Urinary bladder (tissue), 4 donors: ENCODE measurements around the gene SLC4A1. TPM values are rescaled to one million over a fixed set of nuclear protein-coding genes. Genes with fewer than 3 reads are reported as not detected.

ENCODE experiments used
- DNase-seq: peaks from one replicate; pipeline ENCODE4 v3.0.0-alpha.2; 2015; ENCODE audit errors: extremely low spot score
- H3K27ac ChIP-seq: one replicate; pipeline ENCODE4 v1.5.1; 2013; ENCODE audit warnings: low read depth, mild to moderate bottlenecking, moderate library complexity
- H3K36me3 ChIP-seq: one replicate; pipeline ENCODE4 v1.6.1; 2013; ENCODE audit warnings: mild to moderate bottlenecking, moderate library complexity; ENCODE audit not compliant: insufficient read depth
- H3K4me1 ChIP-seq: one replicate; pipeline ENCODE4 v1.6.1; 2013; ENCODE audit warnings: mild to moderate bottlenecking, moderate library complexity; ENCODE audit not compliant: insufficient read depth
- H3K4me3 ChIP-seq: one replicate; pipeline ENCODE4 v1.5.1; 2013; ENCODE audit warnings: low read depth, low read length
- WGBS: extraction: QIAGEN DNeasy Blood & Tissue Kit; methylation state at CpG from one replicate; pipeline ENCODE4 v1.1.7; 2013; 5-methylcytosine and 5-hydroxymethylcytosine counted together
- polyA plus RNA-seq: library from polyadenylated mRNA; stranded (reverse); fragments of 200-250 nt; gene quantifications from one replicate; pipeline ENCODE4 v1.2.3, GENCODE V29; 2013
- total RNA-seq: library from RNA; depleted of rRNA; stranded (reverse); fragments of >200 nt; gene quantifications from one replicate; pipeline ENCODE4 v1.2.3, GENCODE V29; 2014
- donor health status: healthy with polysubstance abuse.
- donor health status: healthy.

Gene SLC4A1
- total and polyA plus RNA-seq, 2 donors, result 6.7 TPM; not detected in 1

DNA sequence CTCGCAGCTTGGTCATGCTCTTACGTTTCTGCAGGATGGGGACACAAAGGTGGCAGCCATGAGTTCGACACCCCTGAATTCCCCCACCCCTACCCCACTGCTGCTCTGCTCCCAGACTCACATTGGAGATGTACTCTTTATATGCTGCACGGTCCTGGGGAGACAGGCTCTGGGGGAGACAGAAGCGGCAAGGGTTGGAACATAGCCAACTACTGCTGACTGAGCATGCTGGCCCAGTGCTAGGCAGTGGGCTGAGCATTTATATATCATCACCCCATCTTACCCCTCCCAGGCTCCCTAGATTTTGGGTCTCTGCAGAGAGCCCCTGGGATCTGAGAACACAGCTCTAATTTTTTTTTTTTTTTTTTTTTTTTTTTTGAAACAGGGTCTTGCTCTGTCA, 60.2 kb downstream of the SLC4A1 start:
- no peak for DNase-seq
- Histone ChIP-seq H3K4me1 (no peaks in the 10 kb centered on the region), H3K36me3 (no peaks in the 10 kb centered on the region), H3K4me3 (no peak overlapping the region), H3K27ac (no peak overlapping the region)
- WGBS, result 83% methylated on average over 5 of the region's 5 CpGs

DNA sequence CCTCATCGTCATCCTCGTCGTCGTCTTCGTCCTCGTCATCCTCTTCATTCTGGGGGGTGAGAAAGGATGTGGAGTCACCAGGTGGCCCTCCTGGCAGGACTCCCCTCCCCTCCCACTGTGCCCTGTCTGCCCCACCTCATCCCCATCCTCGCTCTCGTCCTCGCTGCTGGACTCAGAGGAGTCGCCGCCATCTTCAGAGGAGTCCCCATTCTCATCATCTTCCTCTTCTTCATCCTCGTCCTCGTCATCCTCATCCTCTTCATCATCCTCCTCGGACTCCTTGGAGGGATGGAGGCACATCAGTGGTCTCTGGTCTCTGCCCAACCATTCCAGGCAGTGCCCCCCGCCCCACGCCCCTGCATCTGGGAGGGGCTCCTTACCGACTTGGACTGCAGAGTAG, 60.6 kb downstream of the SLC4A1 start:
- Histone ChIP-seq H3K4me3 (no peak overlapping the region), H3K27ac (no peak overlapping the region), H3K36me3 (no peaks in the 10 kb centered on the region), H3K4me1 (no peaks in the 10 kb centered on the region)
- no peak for DNase-seq
- WGBS, result 85% methylated on average over 17 of the region's 17 CpGs

DNA sequence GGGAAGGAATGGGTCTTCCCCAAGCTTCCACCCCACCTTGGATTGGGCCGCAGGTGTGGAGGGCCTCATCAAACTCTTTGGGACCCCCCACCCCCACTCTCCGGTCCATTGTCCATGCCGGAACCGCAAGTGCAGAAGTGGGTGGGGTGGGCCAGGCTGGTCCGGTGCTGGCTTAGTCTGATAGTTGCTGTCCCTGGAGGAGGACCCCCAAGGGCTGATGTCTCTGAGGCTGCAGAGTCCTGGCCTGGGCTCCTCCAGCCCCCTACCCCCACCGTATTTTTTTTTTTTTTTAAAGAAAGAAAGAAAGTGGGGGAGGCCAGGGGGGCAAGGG, 61.1 kb downstream of the SLC4A1 start:
- no peak for DNase-seq
- no peak overlapping the region for H3K27ac ChIP-seq
- 78% methylated on average over 6 of the region's 6 CpGs for WGBS
- H3K36me3 ChIP-seq, result no peaks in the 10 kb centered on the region
- no peak overlapping the region for H3K4me3 ChIP-seq
- no peaks in the 10 kb centered on the region for H3K4me1 ChIP-seq

DNA sequence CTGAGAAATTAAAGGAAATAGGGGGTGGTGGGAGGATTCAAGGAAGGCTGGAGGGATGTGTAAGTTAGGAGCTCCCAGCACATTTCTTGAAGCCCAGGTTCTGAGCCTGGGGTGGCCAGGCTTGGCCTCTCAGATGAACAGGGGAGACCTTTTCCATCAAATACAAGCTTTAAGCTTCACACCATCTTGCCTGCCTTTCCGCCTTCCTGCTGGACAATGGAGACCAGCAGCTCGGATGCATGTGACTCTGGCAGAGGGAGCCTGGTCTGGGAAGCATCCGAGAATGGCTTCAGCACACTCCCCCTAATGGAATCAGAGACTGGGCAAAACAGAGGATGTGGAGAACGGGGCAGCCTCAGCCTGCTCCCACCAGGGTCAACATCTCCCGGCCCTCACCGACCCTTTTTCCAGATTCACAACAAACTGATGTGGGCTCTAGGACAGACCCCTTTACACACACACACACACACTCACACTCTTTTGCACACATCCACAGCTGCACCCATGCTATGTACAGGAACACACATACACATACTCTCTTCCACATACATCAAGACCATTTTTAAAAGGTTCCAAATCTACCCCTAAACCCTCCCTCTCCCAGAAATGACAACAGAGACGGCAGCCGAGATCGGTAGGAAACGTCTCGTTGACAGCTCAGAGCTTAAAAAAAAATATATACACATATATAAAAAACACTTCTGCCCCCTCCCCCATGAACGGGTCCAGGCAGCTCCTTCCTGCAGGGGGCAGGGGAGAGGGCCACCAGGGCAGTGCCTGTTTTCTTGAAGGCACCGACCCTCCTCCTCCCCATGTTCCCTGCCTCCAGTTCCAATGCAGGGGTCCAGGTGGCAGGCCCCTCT, 61.7 kb downstream of the SLC4A1 start:
- Histone ChIP-seq H3K27ac (no peak overlapping the region), H3K36me3 (no peaks in the 10 kb centered on the region), H3K4me1 (no peaks in the 10 kb centered on the region), H3K4me3 (no peak overlapping the region)
- 49% methylated on average over 13 of the region's 13 CpGs for WGBS
- DNase-seq, result no peak

DNA sequence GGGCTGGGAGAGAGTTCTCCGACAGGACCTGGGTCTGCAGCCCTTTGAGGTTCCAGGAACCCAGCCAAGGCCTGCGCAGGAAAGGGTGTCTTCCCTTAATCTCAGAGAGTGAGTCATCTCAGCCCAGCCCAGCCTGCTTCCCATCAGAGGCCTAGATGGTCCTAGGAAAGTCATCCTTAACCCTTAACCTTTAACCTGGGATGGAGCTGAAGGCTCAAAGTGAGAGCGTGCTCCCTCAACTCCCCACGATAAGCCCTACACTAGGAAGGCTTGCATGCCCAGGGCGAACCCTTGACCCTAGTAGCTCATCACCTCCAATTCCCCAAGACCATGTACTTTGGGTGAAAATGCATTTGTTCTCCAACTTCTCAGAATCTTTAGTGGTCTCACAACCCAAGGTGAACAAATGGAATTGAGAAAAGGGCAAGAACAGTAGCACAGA, 63.5 kb downstream of the SLC4A1 start:
- no peak for DNase-seq
- no peaks in the 10 kb centered on the region for H3K36me3 ChIP-seq
- H3K27ac ChIP-seq, result no peak overlapping the region
- WGBS, result 46% methylated on average over 5 of the region's 5 CpGs
- H3K4me1 ChIP-seq, result no peaks in the 10 kb centered on the region
- H3K4me3 ChIP-seq, result no peak overlapping the region

DNA sequence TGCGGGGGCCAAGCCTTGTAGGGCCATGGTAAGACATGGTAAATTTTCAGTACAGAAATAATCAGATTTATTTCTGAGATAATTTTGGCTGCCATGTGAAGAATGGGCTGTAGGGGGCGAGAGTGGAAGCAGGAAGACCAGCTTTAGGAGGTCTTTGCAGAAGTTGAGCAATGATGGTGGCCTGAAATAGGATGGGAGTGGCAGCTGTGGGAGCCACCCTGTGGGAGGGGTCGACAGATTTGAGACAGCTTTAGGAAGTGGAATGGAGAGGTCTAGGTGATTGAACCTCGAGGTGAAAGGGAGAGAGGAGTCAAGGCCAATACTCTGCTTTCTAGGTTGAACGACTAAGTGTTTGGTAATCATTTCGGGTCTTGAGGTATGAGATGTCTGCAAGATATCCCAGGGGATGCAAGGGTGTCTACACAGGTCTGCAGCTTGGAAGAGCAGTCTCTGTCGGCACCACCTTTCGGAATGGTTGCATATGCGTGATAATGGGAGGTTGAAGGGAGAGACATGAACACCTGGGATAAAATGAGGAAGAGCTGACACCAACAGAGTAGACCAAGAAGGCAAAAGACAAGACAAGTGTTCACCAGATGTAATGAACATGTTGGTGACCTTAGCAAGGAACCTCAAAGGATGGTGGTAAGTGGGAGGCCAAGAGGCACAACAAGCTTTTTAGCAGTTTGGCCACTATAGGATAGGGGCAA, 64.0 kb downstream of the SLC4A1 start:
- no peaks in the 10 kb centered on the region for H3K4me1 ChIP-seq
- 54% methylated on average over 9 of the region's 9 CpGs for WGBS
- H3K36me3 ChIP-seq, result no peaks in the 10 kb centered on the region
- DNase-seq, result no peak
- H3K4me3 ChIP-seq, result no peak overlapping the region
- H3K27ac ChIP-seq, result no peak overlapping the region

DNA sequence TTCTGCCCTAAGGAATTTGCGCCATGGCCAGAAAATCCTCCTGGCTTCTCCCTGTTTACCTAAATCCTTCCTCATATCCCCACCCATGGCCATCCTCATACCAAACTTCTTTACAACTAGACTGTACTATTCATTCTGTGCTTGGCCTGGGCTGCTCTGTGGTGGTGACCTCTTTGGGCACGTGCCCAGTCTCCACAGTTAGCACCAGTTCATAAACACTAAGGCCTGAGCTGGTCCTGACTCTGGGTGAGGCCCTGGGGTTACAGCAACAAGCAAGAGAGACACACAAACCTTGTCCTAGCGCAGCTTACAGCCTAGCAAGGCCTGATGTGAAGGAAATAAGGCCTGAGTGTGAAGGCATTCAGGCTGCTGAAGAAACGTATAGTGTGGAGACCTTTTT, 65.2 kb downstream of the SLC4A1 start:
- H3K36me3 ChIP-seq, result no peaks in the 10 kb centered on the region
- no peak overlapping the region for H3K27ac ChIP-seq
- 89% methylated on average over 4 of the region's 4 CpGs for WGBS
- no peaks in the 10 kb centered on the region for H3K4me1 ChIP-seq
- DNase-seq, result no peak
- no peak overlapping the region for H3K4me3 ChIP-seq

DNA sequence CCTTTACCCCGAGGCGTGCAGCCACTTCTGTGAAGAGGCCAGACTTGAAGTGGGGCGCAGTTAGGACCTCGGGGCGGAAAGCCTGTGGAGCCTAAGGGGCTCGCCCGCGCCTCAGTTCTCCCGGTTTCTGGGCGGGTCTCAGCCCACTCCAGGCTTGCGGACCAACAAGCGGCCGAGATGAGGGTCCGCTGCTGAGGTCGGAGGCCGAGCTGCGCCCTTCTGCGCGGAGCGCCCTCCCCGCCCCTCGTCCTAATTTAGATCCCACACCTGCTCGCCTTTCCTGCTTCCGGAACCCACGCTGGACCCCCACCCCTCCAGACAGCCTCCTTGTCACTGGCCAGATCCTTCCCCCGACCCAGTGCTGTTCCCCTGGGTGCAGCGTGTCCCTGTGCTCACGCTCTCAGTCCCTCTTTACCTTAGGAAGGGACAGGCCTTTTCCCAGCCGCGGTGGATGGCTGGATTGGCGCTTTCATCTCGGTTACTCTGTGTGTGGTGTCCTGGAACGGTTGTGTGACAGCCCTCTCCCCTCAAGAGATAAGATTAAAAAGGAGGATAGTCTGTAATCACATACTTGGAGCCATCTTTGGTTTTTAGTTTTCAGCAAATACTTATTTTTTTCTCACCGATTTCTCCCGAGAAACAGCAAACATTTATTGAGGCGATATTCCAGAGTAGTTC, 67.3 kb downstream of the SLC4A1 start:
- 4% methylated on average over 36 of the region's 36 CpGs for WGBS
- DNase-seq, result no peak
- Histone ChIP-seq H3K4me3 (peak overlapping the region; percentile 70), H3K4me1 (no peaks in the 10 kb centered on the region), H3K36me3 (no peaks in the 10 kb centered on the region), H3K27ac (peak overlapping the region; percentile 88)

DNA sequence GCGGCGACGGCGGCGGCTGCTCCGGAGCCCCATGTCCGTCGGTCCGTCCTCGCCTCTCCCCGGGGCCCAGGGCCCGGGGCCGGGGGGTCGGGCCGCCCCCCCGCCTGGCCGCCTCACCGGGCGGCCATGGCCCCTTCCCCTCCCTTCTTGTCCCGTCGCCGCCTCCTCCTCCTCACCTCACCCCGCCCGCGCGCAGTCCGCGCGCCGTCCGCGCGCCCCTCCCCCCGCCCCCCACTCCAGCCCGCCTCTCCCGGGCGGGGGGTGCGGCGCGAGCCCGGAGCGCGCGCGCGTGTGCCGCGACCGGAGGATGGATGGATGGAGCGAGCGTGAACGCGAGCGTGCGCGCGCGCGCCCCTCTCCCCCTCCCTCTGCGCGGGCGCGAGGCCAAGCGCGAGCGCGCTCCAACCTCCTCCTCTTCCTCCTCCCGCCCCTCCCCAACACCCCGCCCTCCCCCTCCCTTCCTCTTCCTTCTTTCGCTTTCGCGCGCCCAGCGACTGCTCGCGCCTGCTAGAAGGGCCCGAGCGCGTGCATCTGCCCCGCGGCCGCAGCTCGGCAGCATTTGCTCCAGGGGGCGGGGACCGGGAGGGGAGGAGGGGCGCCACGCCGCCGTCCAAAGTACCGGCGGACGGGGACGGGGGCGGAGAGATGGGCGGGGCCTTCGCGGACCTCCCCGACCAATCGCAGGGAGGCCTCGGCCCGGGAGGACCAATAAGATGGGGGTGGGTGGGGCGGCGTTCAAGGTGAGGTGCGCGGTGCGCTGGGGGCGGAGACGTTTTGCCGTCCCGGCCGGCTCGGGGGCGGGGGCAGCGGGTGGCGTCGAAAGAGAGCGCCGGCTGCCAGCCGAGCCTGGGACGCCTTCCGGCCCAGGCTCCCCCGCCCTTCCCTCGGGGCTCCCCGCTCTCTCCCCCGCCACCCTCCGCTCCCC, 68.1 kb downstream of the SLC4A1 start, which contains the start of gene ATXN7L3:
Gene ATXN7L3 (minus strand): TSS at position 332 of the 925 bp plus-strand sequence. CDS start 1,814 bp downstream, outside the sequence.
- Histone ChIP-seq H3K36me3 (no peaks in the 10 kb centered on the region), H3K4me3 (peak within 1 kb of the TSS; percentile 89), H3K27ac (peak within 1 kb of the TSS; percentile 96), H3K4me1 (no peaks in the 10 kb centered on the region)
- 1% methylated on average over 118 of the region's 126 CpGs for WGBS
- peak; percentile 92 for DNase-seq

DNA sequence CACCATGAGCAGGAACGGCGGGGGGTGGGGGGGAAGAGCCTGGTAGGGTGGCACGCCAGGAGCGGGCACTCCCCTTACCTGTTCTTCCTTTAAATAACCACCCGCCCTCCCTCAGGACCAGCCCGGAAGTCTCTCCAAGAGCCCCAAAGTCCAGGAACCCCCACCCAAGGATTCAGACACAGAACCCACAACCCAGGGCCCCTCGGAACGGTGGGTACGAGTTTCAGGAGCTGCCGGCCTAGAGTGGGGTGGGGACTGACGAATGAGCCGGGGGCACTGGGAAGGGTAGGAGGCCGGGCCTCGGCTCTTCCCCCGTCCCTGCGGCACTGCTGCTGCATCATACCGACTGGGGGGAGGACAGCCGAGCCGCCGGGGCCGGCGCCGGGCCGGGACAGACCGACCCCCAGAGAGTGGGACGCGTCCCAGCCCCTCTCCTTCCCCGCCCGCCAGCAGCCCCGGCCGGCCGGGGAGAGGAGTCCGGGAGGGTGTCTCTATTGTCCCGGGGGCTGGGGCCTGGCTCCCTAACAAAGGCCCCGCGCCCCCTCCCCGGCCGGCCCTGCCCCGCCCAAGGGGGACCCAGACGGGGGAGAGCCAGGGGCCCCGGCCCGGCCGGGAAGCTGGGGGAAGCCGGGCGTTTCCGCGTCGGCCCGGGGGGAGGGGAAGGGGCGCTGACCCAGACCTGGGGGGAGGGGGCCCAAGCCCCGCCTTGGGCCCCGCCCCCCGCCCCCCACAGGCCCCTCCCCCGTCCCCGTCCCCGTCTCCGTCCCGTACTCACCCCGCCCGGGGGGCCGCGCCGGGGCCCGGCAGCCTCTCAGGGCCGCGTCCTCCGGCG, 69.0 kb downstream of the SLC4A1 start:
- DNase-seq, result no peak
- Histone ChIP-seq H3K4me1 (no peaks in the 10 kb centered on the region), H3K27ac (peak overlapping the region; percentile 96), H3K36me3 (no peaks in the 10 kb centered on the region), H3K4me3 (peak overlapping the region; percentile 89)
- WGBS, result 1% methylated on average over 67 of the region's 68 CpGs
